HL-60/S4 treated with retinoic acid at 250 ng/mL for 4 days and 3 days (cell line): ENCODE results near the gene ATP5F1D.

Experiments used
- in situ Hi-C: fragments of 300-500 bp; cut with MboI; formaldehyde crosslinking; loops from 2 replicates; pipeline ENCODE4 v1.7.0; 2022; ENCODE audit warnings: low sequenced_read_pairs

Gene ATP5F1D

DNA sequence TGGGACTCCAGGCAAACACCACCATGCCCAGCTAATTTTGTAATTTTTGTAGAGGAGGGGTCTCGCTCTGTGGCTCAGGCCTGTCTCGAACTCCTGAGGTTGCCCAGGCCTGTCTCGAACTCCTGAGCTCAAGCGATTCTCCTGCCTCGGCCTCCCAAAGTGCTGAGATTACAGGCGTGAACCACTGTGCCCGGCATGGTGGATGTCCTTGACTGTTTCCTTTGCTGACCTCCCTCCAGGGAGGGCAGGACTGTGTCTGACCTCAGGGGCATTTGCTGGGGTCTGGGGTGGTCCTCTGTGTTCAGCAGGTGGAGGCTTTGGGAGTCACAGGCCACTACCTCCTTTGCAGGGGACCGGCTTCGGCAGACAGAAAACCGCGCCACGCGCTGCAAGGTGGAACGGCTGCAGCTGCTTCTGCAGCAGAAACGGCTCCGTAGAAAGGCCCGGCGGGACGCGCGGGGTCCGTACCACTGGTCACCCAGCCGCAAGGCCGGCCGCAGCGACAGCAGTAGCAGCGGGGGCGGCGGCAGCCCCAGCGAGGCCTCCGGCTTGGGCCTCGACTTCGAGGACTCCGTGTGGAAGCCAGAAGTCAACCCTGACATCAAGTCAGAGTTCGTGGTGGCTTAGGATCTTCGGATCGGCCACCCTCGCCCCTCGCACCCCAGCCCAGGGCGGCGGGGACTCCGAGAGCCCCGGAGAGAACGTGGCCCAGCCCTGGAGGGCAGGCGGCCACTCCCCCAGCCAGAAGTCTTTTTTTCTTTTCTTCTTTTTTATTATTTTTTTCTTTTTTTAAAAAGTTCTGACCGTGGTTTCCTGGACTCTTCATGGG is 15.3 kb downstream of the ATP5F1D start:
- in situ Hi-C loops = no loop called here

DNA sequence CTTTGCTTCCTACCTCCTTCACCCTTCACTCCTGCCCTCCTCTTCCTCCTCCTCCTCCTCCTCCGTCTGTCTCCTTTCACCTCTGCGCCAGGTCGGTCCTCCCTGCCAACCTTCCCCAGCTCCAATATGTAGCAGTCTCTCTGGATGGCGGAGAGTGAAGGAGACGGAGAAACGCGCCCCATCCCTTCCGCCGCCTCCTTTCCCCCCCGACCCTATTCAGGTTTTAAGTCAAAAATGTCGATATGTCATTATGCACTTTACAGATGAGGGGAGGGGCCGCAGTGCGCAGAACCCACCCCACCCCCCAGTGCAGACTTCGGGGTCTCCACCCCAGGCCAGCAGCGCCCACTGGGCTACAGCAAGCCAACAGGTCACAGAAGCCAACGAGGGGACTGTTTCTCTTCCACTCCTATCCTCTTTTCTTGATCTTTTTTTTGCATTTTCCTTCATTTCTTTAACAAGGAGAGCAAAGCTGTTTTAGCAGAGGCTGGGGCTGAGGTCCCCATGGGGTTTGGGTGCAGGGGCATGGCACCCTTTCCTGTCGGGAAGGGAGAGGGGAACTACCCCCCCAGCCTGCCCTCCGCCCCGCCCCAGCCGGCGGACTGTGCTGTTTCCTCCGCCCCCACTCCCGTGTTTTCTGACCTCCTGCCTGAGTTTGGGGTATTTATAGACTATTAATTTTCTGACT is 16.1 kb downstream of the ATP5F1D start:
- in situ Hi-C loops = no loop called here

DNA sequence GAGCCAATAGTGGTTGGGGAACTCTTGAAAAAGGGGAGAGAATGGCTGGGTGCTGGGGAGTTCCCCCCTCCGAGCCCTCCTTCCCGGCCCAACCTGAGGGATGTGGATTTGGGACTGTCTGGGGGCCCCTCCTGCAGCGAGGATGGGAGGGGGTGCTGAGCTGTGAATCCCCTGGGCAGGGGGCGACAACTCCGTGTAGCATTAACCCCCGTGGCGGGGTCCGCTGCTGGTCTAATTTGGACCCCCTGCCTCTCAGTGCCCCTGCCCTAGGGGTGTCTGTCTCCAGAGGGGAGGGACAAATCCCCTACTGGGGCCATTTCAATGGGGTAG is 16.6 kb downstream of the ATP5F1D start:
- in situ Hi-C loops = no loop called here

DNA sequence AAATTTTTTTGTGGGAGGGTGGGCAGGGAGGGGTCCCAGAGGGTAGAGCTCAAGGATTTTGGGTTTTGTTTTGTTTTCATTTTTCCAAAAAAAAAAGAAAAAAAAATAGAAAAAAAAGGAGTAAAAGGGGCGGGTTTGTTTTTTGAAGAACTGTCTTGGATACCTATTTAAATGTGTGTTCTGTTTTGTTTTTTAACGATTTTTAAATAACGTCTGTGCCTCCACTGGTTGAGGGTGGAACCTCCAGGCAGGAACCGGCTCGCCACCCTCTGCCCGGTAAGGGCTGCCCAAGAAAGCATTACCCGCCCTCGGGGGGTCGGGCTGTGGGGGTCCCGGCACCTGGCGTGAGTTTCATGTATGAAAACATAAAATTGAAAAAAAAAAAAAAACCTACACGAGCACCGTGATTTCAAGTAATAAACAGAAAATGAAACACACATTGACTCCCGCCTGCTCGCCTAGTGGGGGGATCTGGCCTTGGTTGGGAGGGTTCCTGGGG is 17.2 kb downstream of the ATP5F1D start:
- in situ Hi-C loops = no loop called here

DNA sequence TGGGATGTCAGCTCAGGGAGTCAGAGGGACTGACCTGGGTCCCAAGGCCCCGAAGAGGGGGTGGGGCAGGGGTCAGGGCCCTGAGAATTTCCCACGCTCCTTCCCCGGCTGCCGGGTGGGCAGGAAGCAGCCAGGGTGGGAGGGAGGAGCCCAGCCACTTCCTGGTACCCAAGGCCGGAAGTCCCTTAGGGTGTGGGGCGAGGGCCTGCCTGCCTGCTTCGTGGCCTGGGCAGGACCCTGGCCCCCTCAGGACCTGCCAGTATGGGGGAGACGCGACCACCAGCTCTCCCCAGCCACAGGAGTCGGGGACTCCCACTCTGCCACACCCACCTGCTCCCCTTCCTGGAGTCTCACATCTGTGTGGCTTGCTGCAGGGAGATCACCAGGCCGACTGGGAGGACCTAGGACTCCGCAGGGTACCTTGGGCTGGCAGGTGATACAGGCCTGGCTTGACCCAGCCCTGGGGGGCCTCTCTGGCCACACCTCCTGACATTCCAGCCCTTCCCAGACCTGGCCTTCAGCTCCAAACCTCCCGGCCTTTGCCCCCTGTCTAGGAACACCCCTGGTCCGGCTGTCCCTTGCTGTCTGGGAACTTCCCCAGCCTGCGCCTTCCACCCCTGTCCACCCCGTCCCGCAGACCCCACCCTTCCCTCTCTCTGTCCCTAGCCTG is 17.8 kb downstream of the ATP5F1D start:
- in situ Hi-C loops = no loop called here

DNA sequence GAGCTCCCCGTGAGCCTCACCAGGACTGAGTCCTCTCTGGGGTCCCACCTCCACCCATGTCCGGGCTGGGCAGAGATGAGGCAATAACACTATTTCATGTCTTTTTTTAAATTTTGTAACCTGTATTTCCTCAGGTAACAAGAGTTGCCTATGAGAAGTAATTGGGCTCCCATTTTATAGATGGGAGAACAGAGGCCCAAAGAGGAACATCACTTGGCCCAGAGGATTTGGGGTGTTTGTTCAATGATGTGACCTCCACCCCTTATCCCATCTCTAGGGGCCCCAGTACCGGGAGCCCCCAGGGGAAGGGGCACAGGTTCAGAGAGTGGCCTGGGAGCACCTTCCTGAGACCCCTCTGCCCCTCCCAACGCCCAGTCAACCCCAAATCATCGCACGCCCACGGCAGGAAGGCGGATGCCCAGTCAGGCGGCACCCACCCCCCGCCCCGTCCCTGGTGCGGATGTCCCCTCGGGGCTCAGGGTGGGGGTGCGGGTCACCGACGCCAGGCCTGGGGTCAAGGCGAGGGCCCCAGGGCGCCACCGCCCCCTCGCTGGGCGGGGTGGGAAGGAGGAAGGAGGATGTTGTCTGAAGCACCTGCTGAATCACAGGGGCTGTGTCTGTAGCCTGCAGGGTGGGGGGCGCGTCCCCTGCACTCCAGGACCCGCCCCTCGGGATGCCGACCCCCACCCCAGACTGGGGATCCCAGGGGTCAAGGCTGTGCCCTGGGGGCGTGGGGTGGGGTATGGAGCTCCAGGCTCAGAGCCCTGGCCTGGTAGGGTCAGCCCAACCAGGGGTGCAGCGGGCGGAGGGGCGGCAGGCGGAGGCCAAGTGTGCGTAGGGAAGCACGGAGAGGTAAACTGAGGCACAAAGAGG is 18.6 kb downstream of the ATP5F1D start:
- in situ Hi-C loops = no loop called here

DNA sequence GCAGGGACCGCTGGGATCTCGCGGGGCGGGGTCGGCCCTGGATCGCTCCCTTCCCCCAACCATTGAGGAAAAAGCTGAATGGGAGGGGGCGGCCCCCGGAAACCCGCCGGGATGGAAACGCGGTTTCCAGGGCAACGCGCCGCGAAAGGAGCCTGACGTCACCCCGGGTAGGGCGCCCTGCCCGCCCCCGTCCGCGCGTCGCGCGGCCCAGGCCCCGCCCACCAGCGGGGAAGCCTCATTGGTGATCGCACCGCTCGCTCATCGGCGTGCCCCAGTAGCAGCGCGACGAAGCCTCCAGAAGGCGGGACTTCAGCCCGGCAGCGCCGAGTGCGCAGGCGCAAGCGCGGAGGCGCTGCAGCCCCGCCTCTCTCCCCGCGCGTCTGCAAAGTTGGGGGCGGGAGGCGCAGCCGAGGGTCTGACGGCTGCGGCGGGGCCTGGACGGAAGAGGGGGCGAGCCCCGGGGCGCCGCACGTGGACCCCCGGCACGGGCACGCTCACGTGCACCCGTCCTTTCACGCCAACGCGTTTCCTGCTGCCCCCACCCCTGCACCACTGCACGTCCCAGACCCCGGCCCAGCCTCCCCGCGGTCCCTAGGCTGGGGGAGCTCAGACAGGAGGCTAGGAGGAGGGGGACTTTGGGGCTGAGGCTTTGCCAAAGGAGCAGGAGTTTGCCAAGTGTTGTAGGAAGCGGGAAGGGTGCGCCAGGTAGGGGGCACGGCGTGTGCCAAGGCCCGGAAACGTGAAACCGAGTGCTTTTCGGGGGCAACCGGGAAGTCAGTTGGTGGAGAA is 19.4 kb downstream of the ATP5F1D start:
- in situ Hi-C loops = no loop called here

DNA sequence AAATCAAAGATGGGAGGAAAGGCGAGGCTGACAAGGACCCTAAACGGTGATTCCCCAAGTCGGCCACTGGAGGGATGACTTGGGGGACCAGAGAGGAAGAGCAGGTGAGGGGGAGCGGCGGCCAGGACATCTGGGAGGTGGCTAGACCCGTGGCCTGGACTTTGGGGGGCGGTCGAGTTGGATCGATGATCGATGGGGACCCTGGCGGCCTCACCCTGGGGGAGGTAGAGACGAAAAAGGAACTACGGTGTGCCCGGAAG is 19.9 kb downstream of the ATP5F1D start:
- in situ Hi-C loops = no loop called here

DNA sequence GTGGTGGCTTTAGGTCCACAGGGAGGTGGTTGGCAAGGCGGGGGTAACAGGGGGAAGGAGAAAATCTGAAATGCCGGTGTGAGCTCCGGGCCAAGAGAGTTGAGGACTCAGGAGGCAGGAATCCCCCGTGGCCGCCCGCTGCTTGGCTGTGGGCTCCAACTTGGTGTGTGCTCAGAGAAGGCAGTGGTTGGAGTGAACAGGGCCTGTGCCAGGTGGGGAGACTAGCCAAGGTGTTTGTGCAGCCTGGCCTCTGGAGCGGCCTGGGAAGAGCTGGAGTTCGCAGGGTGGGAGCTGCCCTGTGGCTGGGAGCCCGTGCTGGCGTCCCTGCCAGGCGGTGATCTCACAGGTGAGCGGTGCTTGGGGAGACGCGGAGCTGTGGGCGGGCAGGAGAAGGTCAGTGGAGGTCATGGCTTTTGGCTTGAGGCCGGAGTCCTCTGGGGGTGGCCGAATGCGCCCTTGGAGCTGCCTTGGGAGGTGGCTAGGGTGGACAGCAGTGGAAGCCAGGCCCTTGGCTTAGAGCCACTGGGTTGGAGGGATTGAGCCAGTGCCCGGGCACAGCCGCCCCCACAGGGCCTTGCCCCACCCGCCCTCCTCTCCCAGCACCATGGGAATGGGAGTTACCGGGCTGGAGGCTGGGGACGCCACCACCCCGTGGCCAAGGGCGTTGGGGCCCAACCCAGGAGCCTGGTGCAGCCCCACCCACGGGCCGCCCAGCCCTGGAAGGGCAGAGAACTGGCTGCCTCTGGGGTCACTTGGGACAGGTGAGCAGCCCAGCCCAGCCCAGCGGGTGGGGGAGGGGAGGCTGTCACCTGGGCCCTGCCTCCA is 20.5 kb downstream of the ATP5F1D start:
- in situ Hi-C loops = no loop called here

DNA sequence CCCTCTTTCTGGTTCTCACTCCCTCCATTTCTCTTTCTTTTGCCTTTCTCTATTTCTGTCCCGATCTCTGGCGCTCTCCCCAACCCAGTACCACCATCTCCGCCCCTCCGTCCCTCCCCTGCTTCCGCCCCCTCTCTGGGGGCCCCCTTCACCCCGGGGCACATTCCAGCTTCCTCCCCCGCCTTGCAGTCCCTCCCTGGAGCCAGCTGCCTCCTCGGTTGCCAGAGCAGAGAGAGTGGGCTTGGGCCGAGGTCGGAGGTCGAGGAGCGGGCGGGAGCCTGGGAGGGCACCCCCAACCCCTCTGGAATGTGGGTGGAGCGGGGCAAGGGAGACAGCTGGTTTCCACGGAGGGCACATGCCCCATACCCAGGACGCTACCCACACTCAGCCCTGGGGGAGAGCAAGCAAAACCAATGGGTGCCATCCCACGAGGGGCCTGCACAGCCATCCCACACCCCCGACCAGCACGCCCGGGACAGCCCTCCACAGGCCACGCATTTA is 21.1 kb downstream of the ATP5F1D start:
- in situ Hi-C loops = no loop called here

DNA sequence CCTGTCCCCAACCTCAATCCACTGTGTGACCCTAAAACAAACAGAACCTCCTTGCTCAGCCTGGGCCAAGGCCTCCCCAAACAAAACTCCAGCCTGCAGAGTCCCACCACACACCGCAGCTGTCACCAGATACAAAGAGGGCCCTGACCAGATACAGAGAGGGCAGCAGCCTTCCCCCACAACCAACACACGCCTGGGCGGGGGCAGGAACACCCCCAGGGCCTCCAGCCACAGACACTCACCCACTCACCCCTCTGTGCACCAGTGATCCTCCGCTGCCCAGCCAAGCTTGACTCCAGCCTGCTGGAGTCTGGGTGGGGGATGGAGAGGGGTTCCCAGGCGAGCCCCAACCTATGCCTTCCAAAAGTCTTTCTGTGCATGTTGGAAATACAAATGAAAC is 21.6 kb downstream of the ATP5F1D start:
- in situ Hi-C loops = no loop called here

DNA sequence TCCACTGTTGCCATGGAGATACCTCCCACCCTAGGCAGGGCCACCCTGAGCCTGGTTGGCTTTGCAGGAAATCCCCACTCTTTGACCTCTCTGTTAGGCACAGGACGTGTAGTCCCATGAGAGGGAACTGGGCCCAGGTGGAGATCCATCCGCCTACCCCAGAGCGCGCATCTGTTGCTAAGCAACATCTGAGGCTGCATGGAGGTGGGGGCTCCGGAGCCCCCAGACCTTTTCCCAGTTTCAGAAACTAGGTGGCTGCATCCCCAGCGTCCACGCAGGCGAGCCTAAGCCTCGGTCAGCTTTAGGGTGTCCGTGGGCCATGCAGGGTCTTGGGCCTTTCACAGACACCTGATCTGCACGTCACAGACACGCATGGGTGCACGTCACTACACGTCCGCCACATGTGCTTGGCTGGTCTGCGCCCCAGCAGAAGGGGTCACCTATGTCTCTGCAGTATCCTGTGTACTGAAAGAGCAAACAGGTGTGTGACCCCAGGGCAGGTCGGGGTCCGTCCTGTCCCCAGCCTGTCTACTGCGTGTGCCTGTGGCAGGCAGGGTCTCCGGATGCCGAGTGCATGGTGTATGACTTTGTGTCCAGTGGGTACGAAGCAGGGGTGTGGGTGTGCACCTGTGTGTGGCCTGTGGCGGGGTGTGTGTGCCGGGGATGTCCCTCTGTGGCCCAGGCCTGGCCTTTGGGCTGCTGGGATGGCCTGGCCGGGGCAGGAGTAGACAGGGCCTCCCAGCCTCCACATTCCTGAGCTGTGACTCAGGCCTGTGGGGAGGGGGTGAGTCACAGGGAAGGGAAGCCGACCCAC is 23.5 kb downstream of the ATP5F1D start:
- in situ Hi-C loops = no loop called here

DNA sequence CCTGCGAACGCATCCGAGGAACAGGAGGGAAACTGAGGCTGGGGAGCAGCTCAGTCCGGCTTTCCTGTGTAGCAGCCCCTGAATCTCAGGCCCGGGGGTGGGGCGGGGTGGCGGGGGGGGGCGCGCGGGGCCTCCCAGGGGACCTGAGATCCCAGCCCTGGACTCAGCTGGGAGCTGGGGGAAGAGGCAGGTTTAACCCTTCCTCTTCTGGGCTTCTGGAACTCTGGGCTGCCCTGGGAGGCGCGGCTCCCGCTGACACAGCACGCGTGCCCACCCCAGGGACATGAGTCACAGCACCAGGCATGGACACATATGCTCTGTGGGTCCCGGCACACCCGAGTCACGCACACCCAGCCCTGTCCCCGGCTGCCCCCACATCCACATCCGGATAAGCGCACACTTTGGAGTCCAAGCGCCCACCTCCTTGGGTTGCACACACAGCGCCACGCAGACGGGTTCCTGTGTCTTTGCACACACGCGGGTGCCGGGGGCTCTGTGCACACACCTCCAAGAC is 24.1 kb downstream of the ATP5F1D start:
- in situ Hi-C loops = no loop called here

DNA sequence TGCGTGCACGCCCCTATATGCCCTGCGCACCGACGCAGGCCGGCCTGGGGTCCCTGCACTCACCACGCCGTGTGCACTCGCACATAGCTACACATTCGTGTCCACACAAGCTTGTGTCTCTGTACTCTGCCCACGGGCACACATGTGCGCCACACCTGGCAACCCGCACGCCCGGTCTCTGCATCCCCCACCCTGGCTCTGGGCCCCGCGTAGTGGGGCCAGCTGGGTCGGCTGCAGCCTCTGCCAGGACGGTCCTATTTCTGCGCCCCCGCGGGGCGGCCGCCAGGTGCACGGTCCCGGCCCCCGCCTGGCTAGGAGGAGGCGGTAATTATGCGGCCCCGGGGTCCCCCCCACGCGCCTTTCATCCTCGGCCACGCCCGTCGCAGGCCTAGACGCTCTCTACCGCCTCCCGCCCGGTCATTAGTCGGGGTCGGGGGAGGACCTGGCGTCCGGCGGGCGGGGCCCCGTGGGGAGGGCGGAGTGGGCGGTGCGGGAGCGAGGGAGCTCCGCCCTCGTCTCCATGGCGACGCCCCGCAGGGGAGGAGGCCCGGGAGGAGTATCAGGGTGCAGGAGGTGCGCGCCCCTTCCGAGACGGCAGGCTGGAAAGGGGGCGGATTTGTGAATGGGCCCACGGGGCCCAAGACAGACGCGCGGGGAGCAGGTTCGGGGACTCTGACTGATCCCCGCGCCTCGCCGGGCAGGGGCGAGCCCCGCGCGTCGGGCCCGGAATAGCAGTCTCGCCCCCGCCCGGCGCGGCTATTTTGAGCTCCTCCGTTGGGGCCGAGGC is 24.8 kb downstream of the ATP5F1D start:
- in situ Hi-C loops = no loop called here

DNA sequence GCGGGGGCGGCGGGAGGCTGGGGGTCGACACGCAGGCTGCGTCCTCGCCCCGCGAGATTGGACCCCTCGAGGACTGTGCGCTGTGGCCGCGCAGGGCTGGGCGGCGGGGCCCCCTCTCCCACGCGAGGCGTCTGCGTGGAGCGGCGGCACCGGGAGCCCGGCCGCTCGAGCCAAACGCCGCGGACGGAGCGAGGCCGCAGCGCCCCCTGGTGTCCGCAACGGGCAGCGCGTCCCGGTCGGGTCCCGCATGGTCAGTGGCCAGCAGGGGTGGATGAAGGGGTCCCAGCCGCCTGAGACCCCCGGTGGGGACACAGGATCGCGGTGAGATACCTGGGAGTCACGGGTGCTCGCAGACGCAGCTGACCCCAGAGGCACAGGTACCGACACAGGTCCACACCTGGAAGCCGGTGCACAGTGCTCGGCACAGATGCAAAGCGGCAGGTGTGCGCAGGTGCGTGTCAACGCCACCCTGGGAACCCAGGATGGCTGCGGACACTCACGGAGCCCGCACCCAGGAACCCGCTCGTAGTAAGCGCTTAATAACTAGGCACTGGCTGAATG is 25.4 kb downstream of the ATP5F1D start:
- in situ Hi-C loops = no loop called here

DNA sequence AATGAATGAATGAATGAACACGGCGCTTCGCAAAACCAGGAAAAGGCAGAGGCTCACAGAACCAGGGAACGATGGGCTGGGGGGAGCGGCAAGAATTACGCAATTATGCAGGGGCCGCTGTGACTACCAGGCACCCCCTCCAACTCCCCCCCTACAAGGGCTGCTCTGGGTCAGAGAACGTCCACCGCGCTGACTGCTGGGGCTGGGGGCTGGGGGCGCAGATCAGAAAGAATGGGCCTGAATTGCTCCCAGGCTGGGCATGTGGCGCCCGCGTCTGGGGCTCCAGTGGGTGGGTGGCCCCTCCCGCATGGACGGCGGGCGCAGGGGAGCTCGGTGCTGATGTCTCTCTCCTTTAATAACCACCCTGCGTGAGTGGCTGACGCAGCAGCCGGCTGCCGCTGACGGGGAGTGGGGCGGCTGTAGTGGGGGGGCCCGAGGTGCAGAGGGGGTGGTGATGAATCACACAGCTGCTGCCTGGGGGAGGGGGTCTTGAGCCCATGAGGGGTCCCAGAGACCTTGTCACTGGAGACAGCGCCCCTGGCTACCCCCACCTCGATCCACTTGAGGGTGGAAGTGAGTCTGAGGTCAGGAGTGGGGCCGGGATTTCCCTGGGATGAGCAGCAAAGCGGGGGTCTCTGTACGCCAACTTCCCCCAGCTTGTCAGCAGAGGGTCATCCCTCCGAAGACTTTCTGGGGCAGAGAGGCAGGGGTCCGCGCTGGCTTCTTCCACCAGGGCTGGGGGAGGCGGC is 26.1 kb downstream of the ATP5F1D start:
- in situ Hi-C loops = no loop called here
